Activated T-helper 17 cell treated with anti-CD3 and anti-CD28 coated beads, Interleukin-2, amount 50 U/mL, for 72 hours (primary cell): ENCODE data around the gene RPGR. TPM values are rescaled to one million over a fixed set of nuclear protein-coding genes. Genes with fewer than 3 reads are reported as not detected.

Experiments
- ATAC-seq: fragments of 150-1000 bp; cut with Tn5 transposase; replicated peaks from 2 replicates; pipeline ENCODE4 v1.10.0; 2021; ENCODE audit warnings: mild to moderate bottlenecking, moderate library complexity
- H3K27ac Mint-ChIP-seq: one replicate; pipeline ENCODE4 v1.8.0; 2022; ENCODE audit warnings: mixed read lengths
- H3K27me3 Mint-ChIP-seq: one replicate; pipeline ENCODE4 v1.8.0; 2022; ENCODE audit warnings: mixed read lengths
- H3K36me3 Mint-ChIP-seq: one replicate; pipeline ENCODE4 v1.8.0; 2022; ENCODE audit warnings: low read depth, mild to moderate bottlenecking, mixed read lengths
- H3K4me1 Mint-ChIP-seq: one replicate; pipeline ENCODE4 v1.8.0; 2022; ENCODE audit warnings: mixed read lengths
- H3K4me3 Mint-ChIP-seq: one replicate; pipeline ENCODE4 v1.8.0; 2022; ENCODE audit warnings: mild to moderate bottlenecking, mixed read lengths
- H3K9me3 Mint-ChIP-seq: one replicate; pipeline ENCODE4 v1.8.0; 2022; ENCODE audit warnings: mixed read lengths
- total RNA-seq, 2 donors: library from RNA; stranded (reverse); gene quantifications; one replicate each; pipeline ENCODE4 v1.2.3, GENCODE V29; 2022

Gene RPGR
- total RNA-seq, 2 donors from 2014 or later = 3.5 to 7.5 TPM

- H3K27ac Mint-ChIP-seq = no peak overlapping the region
- no peaks in the 10 kb centered on the region for H3K27me3 Mint-ChIP-seq
- H3K4me1 Mint-ChIP-seq = no peaks in the 10 kb centered on the region
- no peak overlapping the region for H3K4me3 Mint-ChIP-seq
- H3K36me3 Mint-ChIP-seq = no peaks in the 10 kb centered on the region
- ATAC-seq = no peak
- H3K9me3 Mint-ChIP-seq = no peaks in the 10 kb centered on the region
Observed at GRCh38 chrX:38260231-38260630, 67.1 kb downstream of the RPGR start.

- H3K4me1 Mint-ChIP-seq = no peaks in the 10 kb centered on the region
- no peak overlapping the region for H3K27ac Mint-ChIP-seq
- no peaks in the 10 kb centered on the region for H3K36me3 Mint-ChIP-seq
- no peak overlapping the region for H3K4me3 Mint-ChIP-seq
- ATAC-seq = no peak
- H3K27me3 Mint-ChIP-seq = peaks cover 3% of the 10 kb centered on the region
- no peaks in the 10 kb centered on the region for H3K9me3 Mint-ChIP-seq
Observed at GRCh38 chrX:38256019-38256418, 71.3 kb downstream of the RPGR start.

DNA sequence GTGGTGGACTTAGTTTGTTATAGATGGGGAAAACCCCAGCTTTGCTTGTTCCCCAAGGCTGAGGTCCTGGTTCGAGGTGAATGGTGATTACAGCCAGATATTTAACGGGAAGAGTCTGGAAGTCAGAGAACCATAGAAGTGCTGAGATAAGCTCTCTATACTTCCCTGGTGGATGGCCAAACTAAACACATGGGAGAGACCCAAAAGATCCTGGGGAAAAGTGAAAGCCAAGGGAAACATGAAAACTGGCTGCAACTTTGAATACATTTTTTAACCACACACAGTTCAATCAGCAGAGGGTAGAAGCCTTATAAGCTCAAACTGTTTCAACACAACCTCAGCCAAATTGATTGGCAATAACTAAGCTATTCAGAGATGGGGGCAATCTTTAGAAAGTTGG lies 77.3 kb downstream of the RPGR start:
- Mint-ChIP-seq H3K27me3 (peaks cover 3% of the 10 kb centered on the region), H3K36me3 (no peaks in the 10 kb centered on the region), H3K4me3 (no peak overlapping the region), H3K27ac (no peak overlapping the region), H3K9me3 (no peaks in the 10 kb centered on the region), H3K4me1 (no peaks in the 10 kb centered on the region)
- no peak for ATAC-seq

DNA sequence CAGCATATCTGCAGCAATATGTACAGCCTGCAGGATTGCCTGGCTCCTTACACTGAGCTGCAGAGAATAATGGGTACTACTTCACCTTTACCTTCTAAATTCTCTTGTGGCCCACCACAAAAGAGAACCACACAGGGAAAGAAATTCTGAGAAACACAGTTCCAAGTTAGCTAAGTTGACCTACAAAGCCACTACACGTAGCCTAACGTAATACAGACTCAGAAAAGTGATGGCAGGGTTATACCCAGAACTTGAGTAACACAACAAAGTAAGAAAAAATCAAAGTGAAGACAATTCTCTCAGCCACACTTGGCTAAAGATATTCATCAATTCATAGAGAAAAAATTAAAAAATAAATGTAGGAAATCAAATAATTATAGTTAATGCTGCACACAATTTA lies 80.3 kb downstream of the RPGR start:
- peak; percentile 52 for ATAC-seq
- no peak overlapping the region for H3K4me3 Mint-ChIP-seq
- H3K9me3 Mint-ChIP-seq = no peaks in the 10 kb centered on the region
- no peaks in the 10 kb centered on the region for H3K27me3 Mint-ChIP-seq
- no peak overlapping the region for H3K27ac Mint-ChIP-seq
- no peaks in the 10 kb centered on the region for H3K4me1 Mint-ChIP-seq
- H3K36me3 Mint-ChIP-seq = no peaks in the 10 kb centered on the region

GRCh38 chrX:38240541-38240940 lies 86.8 kb downstream of the RPGR start:
- H3K9me3 Mint-ChIP-seq = no peaks in the 10 kb centered on the region
- ATAC-seq = no peak
- peaks cover 8% of the 10 kb centered on the region for H3K27me3 Mint-ChIP-seq
- no peaks in the 10 kb centered on the region for H3K36me3 Mint-ChIP-seq
- H3K4me1 Mint-ChIP-seq = no peaks in the 10 kb centered on the region
- H3K27ac Mint-ChIP-seq = no peak overlapping the region
- H3K4me3 Mint-ChIP-seq = no peak overlapping the region

DNA sequence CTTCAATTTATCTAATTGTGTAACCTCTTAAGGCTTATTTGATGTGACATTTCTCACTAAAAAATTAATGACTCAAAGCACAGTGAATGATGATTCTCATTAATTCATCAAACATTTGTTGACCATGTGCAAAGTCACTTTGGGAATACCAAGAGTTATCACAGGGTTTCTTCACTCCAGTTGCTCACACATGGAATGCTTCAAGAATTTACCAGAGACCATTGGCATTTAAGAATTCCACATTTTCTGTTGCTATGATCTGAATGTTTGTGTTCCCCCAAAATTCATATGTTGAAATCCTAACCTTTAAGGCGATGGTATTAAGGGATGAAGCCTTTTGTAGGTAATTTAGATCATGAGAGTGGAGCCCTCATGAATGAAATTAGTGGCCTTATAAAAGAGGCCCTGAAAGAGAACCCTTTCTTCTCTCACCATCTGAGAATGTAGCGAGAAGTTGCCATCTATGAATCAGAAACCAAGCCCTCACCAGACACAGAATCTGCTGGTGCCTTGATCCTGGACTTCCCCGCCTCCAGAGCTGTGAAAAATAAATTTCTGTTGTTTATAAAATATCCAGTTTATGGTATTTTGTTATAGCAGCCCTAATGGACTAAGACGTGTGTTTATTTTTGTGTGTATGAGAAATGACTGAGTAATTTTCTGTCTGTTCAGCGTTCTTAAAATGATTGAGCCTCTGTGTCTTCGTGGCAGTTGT lies 90.3 kb downstream of the RPGR start:
- Mint-ChIP-seq H3K4me3 (no peak overlapping the region), H3K36me3 (no peaks in the 10 kb centered on the region), H3K4me1 (no peaks in the 10 kb centered on the region), H3K27me3 (peaks cover 17% of the 10 kb centered on the region), H3K9me3 (no peaks in the 10 kb centered on the region), H3K27ac (no peak overlapping the region)
- no peak for ATAC-seq

GRCh38 chrX:38233891-38234667 lies 93.2 kb downstream of the RPGR start:
- Mint-ChIP-seq H3K36me3 (no peaks in the 10 kb centered on the region), H3K27ac (no peak overlapping the region), H3K4me3 (no peak overlapping the region), H3K4me1 (no peaks in the 10 kb centered on the region), H3K9me3 (no peaks in the 10 kb centered on the region), H3K27me3 (peaks cover 17% of the 10 kb centered on the region)
- ATAC-seq = no peak

GRCh38 chrX:38232079-38232686 lies 95.1 kb downstream of the RPGR start:
- no peaks in the 10 kb centered on the region for H3K4me1 Mint-ChIP-seq
- H3K27me3 Mint-ChIP-seq = peaks cover 10% of the 10 kb centered on the region
- H3K4me3 Mint-ChIP-seq = no peak overlapping the region
- no peaks in the 10 kb centered on the region for H3K9me3 Mint-ChIP-seq
- H3K36me3 Mint-ChIP-seq = no peaks in the 10 kb centered on the region
- H3K27ac Mint-ChIP-seq = no peak overlapping the region
- no peak for ATAC-seq

- Mint-ChIP-seq H3K4me1 (no peaks in the 10 kb centered on the region), H3K9me3 (no peaks in the 10 kb centered on the region)
Observed at GRCh38 chrX:38225093-38225492, 102.2 kb downstream of the RPGR start.

DNA sequence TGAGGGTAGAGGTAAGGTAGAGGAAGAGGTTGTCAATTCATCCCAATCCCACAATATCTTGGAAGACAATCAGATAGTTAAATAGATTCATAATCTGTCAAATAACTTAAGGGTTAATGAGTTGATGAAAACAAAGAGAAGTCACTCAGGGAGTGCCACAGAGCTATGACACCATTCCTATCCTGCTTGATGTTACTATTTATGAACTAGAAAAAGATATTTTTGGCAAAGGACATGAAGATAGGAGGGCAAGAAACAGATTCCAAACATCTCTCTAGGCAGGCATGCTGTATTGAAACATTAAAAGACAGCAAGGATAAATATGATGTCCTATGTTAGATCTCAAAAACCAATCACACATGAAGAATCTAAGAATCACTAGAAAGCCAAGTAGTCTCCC lies 103.1 kb downstream of the RPGR start:
- Mint-ChIP-seq H3K27me3 (peaks cover 19% of the 10 kb centered on the region), H3K9me3 (no peaks in the 10 kb centered on the region), H3K4me1 (no peaks in the 10 kb centered on the region), H3K36me3 (no peaks in the 10 kb centered on the region), H3K27ac (no peak overlapping the region), H3K4me3 (no peak overlapping the region)
- no peak for ATAC-seq

More at GRCh38 chrX:38225093-38225492, 102.2 kb downstream of the RPGR start:
- ATAC-seq = no peak
- H3K27ac Mint-ChIP-seq = no peak overlapping the region
- peaks cover 15% of the 10 kb centered on the region for H3K27me3 Mint-ChIP-seq
- no peak overlapping the region for H3K4me3 Mint-ChIP-seq
- no peaks in the 10 kb centered on the region for H3K36me3 Mint-ChIP-seq

DNA sequence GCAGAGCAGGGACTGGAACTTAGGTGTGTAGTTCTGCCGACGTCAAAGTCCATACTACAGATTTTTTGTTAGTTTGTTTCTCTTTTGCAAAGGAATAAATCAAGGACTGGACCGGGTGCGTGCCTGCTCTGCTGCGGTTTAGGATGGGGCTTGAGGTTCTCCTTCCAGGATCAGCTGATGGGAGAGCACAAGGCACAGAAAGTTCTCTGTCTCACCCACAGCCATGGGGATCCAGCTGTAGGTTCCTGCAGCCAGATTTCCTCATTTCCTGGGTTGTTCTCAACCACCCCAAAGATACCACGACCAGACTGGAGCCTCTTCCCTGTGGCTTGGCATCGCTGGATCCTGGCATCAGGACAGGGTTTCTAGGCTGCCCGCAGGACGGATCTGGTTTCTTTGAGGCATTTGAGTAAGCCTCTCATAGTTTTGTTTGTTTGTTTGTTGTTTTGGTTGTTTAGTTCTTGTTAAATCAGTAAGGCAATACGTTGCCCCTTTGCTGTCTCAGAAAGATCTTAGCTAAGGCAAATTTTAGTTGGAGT lies 105.8 kb downstream of the RPGR start:
- Mint-ChIP-seq H3K36me3 (no peaks in the 10 kb centered on the region), H3K27ac (no peak overlapping the region), H3K9me3 (no peaks in the 10 kb centered on the region), H3K4me3 (peak overlapping the region; percentile 49), H3K4me1 (no peaks in the 10 kb centered on the region), H3K27me3 (peaks cover 23% of the 10 kb centered on the region)
- no peak for ATAC-seq

GRCh38 chrX:38220415-38221390 lies 106.6 kb downstream of the RPGR start, which contains the start of gene SRPX:
TSS of gene SRPX (minus strand) at chrX:38220871. CDS start at chrX:38220792, 79 bp downstream.
- Mint-ChIP-seq H3K36me3 (no peaks in the 10 kb centered on the region), H3K4me3 (peak within 1 kb of the TSS; percentile 49), H3K9me3 (no peaks in the 10 kb centered on the region), H3K27me3 (peaks cover 27% of the 10 kb centered on the region), H3K4me1 (no peaks in the 10 kb centered on the region), H3K27ac (no peak within 1 kb of the TSS)
- ATAC-seq = no peak

GRCh38 chrX:38220024-38220414 lies 107.3 kb downstream of the RPGR start:
- peak; percentile 23 for ATAC-seq
- H3K4me1 Mint-ChIP-seq = no peaks in the 10 kb centered on the region
- no peak overlapping the region for H3K27ac Mint-ChIP-seq
- H3K4me3 Mint-ChIP-seq = peak overlapping the region; percentile 40
- H3K27me3 Mint-ChIP-seq = peaks cover 27% of the 10 kb centered on the region
- H3K9me3 Mint-ChIP-seq = no peaks in the 10 kb centered on the region
- H3K36me3 Mint-ChIP-seq = no peaks in the 10 kb centered on the region
